Fibroblast of mammary gland (primary cell): ENCODE data around the gene PLCXD3.

Source experiments
- DNase-seq: peaks from one replicate; pipeline ENCODE4 v3.0.0-alpha.2; 2010; ENCODE audit warnings: low read depth
- H3K4me3 ChIP-seq: 2 replicates; pipeline ENCODE4 v1.5.1; 2011; ENCODE audit warnings: low read depth, mild to moderate bottlenecking, low read length, moderate library complexity; ENCODE audit not compliant: control insufficient read depth
- TF ChIP-seq, protein P1 (sequence below): conservative IDR thresholded peaks from 2 replicates; pipeline ENCODE4 v1.5.1; 2011; ENCODE audit warnings: low read depth, low read length, inconsistent platforms; ENCODE audit not compliant: control insufficient read depth, insufficient read depth

Gene PLCXD3

DNA sequence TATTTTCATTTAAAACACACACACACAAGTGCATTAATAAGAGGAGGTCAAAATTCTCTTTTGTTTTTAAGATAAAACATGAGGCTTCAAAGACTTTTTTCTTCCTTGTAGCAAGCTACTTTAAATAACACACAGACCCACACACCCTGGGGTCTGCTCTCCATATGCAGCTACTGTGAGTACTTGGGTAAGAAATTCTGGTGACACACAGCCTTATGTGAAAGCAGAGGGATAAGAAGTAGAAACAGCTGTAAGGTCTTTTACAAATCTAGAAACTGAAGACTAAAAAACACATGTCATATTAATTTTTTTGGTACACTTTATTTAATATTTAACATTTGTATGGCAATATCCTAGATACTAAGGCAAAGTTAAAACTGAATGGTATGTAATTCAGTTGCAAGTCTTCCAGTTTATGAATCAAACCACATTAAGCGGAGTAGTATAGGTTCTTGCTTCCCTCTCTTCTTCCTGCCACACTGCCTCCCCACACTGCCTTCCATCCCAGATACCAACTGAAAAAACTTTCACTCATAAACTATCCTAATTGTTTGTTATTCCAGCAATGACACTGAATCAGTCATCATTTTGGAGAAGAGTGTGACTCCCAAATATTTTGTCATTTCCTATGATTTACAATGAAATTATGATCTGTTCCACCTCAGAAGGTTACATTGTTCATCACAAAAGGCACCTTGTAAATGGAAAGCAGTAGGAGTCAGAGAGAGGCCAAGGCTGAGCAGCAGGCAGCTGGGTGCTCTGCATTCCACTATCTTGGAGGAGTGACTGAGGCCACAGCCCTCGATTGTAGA lies 92.0 kb downstream of the PLCXD3 start:
- TF ChIP-seq, protein P1, sequence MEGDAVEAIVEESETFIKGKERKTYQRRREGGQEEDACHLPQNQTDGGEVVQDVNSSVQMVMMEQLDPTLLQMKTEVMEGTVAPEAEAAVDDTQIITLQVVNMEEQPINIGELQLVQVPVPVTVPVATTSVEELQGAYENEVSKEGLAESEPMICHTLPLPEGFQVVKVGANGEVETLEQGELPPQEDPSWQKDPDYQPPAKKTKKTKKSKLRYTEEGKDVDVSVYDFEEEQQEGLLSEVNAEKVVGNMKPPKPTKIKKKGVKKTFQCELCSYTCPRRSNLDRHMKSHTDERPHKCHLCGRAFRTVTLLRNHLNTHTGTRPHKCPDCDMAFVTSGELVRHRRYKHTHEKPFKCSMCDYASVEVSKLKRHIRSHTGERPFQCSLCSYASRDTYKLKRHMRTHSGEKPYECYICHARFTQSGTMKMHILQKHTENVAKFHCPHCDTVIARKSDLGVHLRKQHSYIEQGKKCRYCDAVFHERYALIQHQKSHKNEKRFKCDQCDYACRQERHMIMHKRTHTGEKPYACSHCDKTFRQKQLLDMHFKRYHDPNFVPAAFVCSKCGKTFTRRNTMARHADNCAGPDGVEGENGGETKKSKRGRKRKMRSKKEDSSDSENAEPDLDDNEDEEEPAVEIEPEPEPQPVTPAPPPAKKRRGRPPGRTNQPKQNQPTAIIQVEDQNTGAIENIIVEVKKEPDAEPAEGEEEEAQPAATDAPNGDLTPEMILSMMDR: no peak
- DNase-seq: peak; percentile 88
- no peak overlapping the region for H3K4me3 ChIP-seq

DNA sequence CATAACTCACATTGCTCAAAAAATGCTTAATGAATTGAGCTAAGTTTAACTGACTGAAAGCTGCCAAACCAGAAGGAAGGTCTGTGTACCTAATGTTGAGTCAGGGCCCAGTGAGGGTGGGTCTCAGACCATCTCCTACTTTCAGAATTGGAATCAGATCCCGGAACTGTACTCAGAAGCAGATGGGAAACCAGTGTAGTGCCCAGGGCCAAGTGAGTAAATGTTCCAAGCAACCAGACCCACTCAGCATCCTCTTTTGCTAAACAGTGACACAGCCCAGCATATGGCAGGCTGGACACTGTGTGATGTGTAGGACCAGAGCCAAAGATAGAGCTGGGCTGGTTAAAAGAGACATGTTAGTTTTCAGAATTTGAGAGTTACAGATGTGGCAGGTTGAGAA lies 94.1 kb downstream of the PLCXD3 start:
- peak; percentile 81 for DNase-seq
- TF ChIP-seq, protein P1: no peak
- H3K4me3 ChIP-seq: no peak overlapping the region

DNA sequence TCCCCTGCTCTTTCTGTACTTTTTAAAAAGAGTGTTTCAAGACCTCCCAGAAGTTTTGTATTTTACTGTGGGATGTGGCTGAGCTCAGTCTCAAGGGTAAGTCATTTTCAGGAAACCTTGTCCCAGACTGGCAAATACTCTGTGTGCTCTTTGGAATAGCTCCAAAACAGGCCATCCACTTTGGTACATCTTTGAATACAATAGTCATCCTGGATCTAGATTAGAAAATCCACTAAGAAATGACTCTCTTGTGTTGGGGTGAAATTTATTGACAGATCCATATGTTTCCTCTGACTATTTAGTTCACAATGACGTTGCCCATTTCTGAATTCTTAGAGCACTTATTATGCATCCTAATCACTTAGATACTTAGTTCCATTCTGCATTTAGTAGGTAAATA lies 95.2 kb downstream of the PLCXD3 start:
- no peak overlapping the region for H3K4me3 ChIP-seq
- DNase-seq: peak; percentile 55
- TF ChIP-seq, protein P1: no peak

DNA sequence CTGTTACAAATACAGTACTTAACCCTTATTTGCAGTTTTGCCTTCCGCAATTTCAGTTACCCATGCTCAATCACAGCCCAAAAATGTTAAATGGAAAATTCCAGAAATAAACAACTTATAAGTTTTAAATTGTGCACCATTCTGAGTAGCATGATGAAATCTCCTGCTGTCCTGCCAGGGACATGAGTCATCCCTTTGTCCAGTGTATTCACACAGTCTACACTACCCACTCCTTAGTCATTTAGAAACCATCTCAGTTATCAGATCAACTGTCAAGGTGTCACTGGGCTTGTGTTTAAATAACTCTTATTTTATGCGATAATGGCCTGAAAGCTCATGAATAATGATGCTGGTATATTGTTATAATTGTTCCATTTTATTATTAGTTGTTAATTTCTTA lies 95.8 kb downstream of the PLCXD3 start:
- TF ChIP-seq, protein P1: no peak
- H3K4me3 ChIP-seq: no peak overlapping the region
- DNase-seq: peak; percentile 97

DNA sequence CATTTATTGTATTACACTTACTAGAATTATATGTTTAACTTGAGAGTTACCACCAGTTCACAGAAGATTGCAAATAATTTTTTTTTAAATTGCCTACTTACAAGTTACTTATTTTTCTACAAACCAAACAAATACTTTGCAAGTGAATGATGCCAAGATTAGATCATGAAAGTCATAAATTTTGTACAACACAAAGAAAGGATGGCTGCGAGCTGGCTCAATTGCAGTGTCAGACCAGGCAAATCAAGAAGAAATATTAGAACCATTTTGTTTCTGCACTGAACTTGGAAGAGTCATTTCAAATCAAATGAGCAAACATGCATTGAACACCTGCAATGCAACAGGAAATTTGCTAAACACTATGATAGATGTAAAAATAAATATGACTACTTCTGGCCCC lies 97.3 kb downstream of the PLCXD3 start:
- DNase-seq: peak; percentile 32
- TF ChIP-seq, protein P1: no peak
- no peak overlapping the region for H3K4me3 ChIP-seq

DNA sequence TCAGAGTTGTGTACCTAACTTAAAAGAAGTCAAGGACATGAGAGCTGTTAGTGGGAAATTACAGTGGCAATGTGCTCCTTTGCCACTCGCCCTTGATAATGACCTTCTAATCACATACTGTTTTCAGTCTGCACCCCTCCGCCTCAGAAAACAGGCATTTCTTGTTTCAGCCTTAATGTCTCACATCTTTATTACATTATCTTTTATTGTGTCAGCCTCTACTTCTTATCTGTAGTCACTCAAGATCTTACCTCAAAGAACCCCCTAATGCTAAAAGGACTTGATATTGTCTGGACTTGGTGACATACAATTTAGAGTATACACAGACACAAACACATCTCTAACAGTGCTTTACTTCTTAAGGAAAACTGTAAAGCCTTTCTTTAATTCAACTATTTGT lies 97.9 kb downstream of the PLCXD3 start:
- H3K4me3 ChIP-seq: no peak overlapping the region
- no peak for DNase-seq
- TF ChIP-seq, protein P1: no peak
